Measurements from ENCODE around the gene ZNF48.

ZNF48 gene

DNA sequence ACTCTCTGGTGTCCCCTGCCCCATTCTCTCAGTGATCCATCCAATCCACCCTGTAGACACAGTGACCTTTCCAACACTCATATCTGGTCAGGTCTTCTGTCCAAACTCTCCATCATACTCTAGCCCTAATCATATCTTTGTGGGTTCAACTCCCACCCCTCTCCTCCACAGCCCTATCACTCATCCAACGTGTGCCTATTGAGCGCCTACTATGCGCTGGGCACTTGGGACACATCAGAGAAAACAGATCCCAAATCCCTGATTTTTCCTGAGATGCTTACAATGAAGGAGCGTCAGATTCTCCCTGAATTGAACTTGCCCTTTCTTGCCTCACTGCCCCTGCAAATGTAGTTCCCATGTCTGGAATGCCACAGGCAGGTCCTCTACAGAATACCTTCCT, 32.8 kb downstream of the ZNF48 start:
- H3K27ac ChIP-seq = no peak overlapping the region
- no peak overlapping the region for H3K4me3 ChIP-seq

DNA sequence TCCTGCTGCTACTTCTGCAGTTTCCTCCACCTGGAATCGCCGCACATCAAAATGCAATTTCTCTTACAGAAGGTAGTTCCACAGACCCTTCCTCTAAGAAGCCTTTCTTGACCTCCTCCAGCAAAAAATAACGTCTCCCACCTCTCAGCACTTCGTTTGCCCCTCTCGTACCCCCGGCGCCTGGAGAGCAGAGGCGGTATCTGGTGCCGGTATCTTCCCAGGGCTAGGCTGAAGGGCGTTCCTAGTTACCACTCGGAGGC, 34.1 kb downstream of the ZNF48 start:
- Histone ChIP-seq H3K27ac (peak overlapping the region in 19 of 21 experiments; percentile 26 to 81 (median 69)), H3K4me3 (peak overlapping the region; percentile 58 to 91 (median 72))

DNA sequence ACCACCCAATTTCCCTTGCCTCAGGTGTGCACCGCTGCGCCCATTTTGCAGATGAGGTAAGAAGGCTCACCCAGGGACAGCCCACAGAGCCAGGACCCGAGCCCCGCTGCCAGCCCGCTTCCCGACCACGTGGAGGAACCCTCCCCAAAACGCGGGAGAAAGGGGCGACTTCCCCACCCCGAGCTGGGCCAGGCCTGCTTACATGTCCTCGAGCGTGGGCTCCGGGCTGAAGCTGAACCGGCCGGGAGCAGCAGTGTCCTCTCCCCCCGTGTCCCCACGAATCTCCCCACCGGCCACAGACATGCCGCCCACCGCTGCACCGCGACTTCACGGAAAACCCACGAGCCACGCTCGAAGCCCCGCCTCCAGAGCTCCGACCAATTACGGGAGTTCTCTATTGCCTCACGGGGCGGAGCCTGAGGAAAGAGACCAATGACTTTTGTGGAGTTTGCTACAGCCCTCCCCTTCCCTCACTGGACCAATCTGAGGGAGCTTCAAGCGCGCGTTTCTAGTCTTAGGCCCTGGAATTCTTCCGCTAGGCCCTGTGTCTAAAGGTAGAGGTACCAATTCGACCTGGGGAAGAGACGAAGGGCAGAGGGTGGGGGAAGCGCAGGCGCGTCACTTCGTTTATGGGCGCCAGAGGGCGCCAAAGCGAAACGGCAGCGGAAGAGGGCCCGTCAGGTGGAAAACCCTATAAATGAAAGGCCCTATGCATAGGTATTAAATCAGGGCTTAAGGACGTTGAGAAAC, 34.6 kb downstream of the ZNF48 start, which contains the start of gene DCTPP1:
Gene DCTPP1 (minus strand): TSS at position 353 of the 750 bp plus-strand sequence. CDS start 50 bp downstream, at position 303.
- peak within 1 kb of the TSS; percentile 58 to 91 (median 72) for H3K4me3 ChIP-seq
- peak within 1 kb of the TSS in 19 of 21 experiments; percentile 26 to 81 (median 71) for H3K27ac ChIP-seq

DNA sequence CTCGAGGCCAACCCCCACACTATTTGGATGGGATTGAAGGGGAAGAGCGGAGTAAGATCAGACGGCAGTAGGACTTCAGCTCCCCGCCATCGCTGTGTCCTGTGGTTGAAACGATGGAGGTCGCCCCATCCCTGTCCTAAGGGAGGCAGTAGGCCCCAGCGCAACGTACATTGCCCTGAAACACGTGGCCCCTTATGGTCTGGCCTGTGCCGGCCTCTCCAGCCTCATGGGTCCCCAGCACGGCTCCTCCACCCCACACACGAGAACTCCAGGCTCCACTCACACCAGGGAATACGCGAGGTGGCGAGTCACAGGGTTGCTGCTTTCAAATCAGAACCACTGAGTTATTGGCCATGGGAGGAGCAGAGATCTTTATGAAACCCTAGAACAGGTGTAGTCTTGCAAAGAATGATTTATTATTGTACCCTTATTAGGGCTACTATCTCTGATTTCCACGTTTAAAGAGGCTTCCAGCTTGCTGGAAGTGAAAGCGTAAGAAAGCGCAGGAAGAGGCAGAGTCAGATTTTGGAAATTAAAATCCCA, 35.3 kb downstream of the ZNF48 start:
- peak overlapping the region in 14 of 21 experiments; percentile 23 to 81 (median 70) for H3K27ac ChIP-seq
- H3K4me3 ChIP-seq = peak overlapping the region in 6 of 7 experiments; percentile 58 to 91 (median 74)

DNA sequence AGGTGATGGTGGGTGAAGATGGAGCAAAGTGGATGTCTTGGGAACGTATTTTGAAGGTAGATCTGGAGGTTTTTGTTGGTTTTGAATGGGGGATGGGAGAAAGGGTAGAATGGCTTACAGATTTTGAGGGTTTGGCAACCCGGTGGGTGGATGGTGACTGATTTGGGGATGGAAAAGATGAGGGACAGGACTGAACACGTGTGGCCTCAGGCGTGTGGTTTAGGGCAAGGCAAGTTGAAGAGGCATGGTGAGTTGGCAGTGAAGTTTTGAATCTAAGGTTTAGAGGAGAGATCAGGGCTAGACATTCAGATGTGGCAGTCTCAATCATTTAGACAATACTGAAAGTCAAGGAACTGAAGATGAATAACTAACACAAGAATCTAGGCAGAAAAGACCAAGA, 39.6 kb downstream of the ZNF48 start:
- no peak overlapping the region for H3K27ac ChIP-seq
- no peak overlapping the region for H3K4me3 ChIP-seq

DNA sequence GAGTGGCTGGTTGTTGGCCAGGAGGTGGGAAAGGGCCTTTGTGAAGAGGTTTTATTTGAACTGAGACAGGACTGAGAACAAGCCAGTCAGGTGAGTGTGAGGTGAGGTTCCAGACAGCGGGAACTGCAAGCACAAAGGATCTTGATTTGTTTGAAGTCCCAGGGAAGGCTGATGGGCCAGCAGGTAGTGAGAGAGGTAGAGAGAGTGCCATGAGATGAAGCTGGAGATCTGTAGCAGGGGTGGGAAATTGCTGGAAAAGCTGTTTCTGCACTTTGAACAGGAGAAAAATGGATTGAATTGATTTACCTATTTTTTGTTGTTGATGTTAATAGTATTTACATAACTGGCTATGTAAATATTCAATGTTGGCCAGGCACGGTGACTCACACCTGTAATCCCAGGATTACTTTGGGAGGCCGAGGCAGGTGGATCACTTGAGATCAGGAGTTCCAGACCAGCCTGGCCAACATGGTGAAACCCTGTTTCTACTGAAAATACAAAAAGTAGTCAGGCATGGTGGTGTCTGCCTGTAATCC, 42.4 kb downstream of the ZNF48 start:
- H3K27ac ChIP-seq = no peak overlapping the region

DNA sequence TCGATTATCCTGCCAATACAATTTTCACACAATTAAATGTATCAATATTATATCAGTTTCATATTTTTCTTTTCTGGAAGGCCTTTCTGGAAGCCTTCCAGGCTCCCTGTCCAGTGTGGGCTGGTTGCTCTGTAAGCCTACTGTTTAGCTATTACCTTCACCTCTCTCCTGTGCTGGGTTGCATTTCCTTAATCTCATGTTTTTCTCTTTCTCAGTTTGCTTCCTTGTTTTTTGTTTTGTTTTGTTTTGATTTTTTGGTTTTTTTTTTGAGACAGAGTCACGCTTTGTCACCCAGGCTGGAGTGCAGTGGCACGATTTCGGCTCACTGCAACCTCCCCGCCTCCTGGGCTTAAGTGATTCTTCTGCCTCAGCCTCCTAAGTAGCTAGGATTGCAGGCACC, 43.6 kb downstream of the ZNF48 start:
- H3K4me3 ChIP-seq = no peak overlapping the region
- no peak overlapping the region for H3K27ac ChIP-seq

More for the DNA sequence above, 42.4 kb downstream of the ZNF48 start:
- no peak overlapping the region for H3K4me3 ChIP-seq

DNA sequence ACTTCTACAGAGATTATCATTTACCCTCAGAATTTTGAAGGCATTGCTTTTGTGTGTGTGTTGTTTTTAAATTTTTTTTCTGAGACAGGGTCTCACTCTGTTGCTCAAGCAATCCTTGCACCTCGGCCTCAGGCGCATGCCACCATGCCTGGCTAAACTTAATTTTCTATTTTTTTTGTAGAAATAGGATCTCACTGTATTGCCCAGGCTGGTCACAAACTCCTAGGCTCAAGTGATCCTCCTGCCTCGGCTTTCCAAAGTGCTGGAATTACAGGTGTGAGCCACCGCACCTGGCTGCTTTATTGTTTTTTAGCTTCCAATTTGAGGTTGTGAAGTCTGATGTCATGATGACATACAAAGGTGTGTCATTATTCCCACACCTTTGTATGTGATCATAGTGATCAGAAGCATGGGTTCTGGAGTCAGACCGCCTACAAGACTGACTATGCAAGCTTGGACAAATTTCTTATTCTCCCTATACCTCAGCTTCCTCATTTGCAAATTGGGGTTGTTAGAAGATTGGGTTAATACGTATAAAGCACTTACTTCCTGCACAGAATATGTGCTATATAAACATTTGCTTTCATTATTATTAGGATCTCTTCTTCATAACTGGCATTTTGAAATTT, 44.6 kb downstream of the ZNF48 start:
- Histone ChIP-seq H3K27ac (no peak overlapping the region), H3K4me3 (no peak overlapping the region)

DNA sequence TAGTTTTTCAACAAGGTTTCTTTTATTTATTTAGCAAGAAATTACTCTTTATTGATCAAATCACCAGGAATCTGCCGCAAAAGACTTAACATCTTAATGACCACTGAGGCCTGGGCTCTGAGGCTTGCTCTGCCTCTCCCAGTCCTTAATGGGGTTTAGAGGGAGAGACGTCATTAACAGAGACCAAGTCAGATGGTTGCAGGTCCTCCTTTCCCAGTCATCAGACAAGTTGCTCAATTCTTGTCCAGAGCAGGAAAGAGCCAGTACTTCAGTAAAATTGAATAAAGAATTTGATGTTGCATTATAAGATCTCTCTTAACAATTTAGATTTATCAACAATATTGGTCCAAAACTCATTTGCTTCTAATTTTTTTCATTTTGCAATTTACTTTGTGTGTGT, 48.4 kb downstream of the ZNF48 start:
- H3K27ac ChIP-seq = no peak overlapping the region
- H3K4me3 ChIP-seq = no peak overlapping the region

DNA sequence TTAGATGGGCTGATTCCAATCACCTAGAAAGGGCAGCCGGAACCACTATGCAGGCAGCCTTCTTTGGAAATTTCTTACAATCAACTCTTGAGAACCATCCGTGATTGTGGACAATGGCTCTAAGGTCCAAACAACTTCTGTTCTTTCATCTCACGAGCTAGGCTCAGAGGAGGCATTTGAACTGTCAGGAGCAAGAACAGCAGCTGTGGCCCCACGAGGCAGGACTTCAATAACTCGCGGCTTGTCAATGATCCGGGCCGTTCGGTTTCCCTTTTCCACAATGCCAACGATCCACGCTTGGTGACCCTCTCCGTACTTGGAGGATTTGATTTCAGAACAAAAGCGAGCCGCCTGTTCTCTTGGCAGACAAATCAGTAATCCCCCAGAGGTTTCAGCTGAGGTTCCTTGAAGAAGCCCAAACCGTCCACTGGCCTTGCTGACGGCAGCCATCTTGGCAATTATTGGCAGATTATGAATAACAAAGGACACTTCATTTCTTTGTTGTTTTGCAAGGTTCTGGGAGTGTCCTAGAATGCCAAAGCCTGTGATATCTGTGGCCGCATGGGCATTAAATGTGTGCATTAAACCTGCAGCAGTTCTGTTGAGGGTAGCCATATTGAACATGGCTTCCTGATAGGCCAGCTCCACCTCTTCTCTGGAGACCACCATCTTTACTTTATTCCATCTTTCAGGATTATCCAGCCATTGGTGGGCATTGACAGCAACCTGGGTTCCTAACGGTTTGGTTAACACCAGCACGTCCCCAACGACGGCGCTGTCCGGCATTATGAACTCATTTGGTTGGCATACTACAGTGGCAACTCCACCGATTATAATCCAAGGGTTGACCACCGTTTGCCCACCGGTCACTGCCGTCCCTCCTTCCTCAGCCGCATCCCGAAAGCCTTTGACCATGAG, 49.3 kb downstream of the ZNF48 start:
- H3K27ac ChIP-seq = peak overlapping the region in 19 of 21 experiments; percentile 90 to 99 (median 96)

DNA sequence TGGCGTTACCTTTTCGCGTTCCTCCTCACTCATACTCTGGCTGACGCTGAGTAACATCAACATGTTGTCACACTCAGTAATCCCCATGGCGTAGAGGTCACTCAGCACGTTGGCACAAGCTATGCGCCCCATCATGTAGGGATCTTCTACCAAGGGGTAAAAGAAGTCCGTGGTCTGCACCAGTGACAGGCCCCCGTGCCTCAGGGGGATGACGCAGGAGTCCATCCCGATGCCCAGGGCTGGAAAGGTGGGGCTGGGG, 49.9 kb downstream of the ZNF48 start:
- peak overlapping the region; percentile 52 to 96 (median 78) for H3K4me3 ChIP-seq
- H3K27ac ChIP-seq = peak overlapping the region; percentile 89 to 99 (median 94)

More for the DNA sequence above, 49.3 kb downstream of the ZNF48 start:
- H3K4me3 ChIP-seq = peak overlapping the region; percentile 52 to 96 (median 78)

DNA sequence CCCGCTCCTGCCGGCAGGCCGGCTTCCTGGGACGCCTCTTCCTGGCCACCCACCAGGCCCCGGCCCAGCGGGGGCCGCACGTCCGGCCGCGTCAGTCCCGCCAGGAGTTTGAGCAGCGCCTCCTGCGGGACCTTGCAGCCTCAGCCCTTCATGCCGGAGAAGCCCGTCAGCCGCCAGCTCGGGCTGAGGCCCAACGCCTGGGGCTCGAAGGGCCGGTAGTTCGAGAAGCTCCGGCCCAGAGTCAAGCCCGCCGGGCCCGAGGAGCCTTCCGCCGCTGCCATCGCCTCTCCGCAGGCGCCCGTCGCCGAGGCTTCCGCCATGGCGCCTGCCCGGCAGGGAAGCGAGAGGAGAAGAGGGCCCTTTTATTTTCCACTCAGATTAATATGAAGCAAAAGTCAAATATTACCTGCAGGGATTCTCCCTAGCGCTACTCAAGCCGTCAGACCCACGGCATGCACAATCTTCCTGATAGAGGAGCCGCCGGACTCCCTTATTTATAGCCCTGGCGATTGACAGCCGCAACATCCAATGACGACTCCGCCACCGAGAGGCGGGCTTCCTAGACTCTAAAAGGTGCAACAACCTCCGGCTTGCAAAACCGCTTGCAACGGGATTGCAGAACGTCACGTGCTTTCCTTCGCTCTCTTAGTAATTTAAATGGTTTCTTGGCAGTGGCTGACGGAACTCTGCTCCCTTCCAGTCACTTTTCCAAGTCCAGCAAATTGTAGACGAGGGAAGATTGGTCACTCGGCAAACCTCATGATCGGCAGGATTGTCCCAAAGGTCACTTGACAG, 50.4 kb downstream of the ZNF48 start, which contains the start of gene SEPHS2:
Gene SEPHS2 (minus strand): TSS at position 467 of the 795 bp plus-strand sequence. CDS start 147 bp downstream, at position 320.
- Histone ChIP-seq H3K27ac (peak within 1 kb of the TSS; percentile 89 to 99 (median 94)), H3K4me3 (peak within 1 kb of the TSS; percentile 52 to 96 (median 78))

DNA sequence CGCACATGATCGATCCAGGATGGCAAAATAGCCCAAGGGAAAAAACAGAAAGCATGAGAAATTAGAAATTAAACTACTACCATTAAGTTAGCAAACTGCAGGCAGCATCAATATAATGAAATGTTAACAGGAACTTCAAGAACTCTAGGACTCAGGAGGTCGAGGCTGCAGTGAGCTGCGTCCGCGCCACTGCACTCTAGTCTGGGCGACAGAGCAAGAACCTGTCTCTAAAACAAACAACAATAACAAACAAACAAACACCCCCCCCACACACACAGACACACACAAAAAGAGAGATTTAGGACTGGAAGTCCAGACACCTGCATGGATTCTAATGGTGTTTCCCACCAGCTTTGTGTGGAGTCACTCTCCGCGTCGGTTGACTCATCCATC, 51.0 kb downstream of the ZNF48 start:
- H3K4me3 ChIP-seq = peak overlapping the region; percentile 52 to 96 (median 78)
- H3K27ac ChIP-seq = peak overlapping the region in 18 of 21 experiments; percentile 92 to 99 (median 96)

DNA sequence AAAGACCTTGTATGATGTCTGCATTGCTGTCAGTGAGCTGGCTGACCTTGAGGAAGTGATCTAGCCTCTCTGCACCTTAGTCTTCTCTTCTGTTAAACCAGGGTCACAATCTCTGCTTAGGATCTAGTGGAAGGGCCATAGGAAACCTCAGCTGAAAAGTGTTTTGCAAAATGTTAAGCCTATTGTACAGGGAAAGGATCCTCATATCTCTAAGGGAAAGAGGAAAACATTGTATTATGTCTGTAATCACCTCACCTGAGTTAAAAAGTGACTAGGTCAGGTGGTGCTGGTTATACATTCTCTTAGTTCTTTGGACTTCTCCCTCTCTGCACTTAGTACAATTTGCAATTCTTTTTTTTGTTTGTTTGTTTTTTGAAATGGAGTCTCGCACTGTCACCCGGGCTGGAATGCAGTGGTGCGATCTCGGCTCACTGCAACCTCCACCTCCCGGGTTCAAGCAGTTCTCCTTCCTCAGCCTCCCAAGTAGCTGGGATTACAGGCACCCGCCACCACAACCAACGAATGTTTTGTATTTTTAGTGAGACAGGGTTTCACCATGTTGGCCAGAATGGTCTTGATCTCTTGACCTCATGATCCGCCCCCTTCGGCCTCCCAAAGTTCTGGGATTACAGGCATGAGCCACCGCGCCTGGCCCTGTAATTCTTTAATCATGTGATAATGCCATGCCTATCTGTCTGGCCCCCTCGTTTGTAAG, 52.4 kb downstream of the ZNF48 start:
- no peak overlapping the region for H3K27ac ChIP-seq
- H3K4me3 ChIP-seq = no peak overlapping the region

DNA sequence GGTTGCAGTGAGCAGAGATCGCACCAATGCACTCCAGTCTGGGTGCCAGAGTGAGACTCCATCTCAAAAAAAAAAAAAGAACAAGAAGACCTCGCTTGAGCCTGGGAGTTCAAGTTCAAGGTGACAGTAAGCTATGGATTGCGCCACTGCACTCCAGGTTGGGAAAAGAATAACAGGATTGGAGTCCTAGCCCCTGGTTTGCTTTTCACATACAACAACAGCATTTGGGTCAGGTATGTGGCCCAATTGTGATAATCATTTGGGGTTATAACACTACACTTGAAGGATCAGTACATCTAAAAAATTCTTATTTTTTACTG, 53.9 kb downstream of the ZNF48 start:
- H3K4me3 ChIP-seq = no peak overlapping the region
- no peak overlapping the region for H3K27ac ChIP-seq
